ENCODE results near the gene ZNF580. TPM values are rescaled to one million over a fixed set of nuclear protein-coding genes. Genes with fewer than 3 reads are reported as not detected.

ZNF580 gene
- total RNA-seq, 1 experiment from 2014 or later, result 22.8 TPM

- Mint-ChIP-seq H3K27me3 (ENCODE audit: low read depth) (no peaks in the 10 kb centered on the region), H3K9me3 (no peaks in the 10 kb centered on the region; a peak in 1 of 5 replicates), H3K4me3 (no peak overlapping the region), H3K27ac (no peak overlapping the region; a peak in 1 of 7 replicates), H3K36me3 (ENCODE audit: insufficient read depth in 1 of 3, low read depth in 3 of 3) (peaks cover 31 to 66% (median 56%) of the 10 kb centered on the region in 3 experiments), H3K4me1 (no peaks in the 10 kb centered on the region)
- Histone ChIP-seq H2BK12ac (ENCODE audit: insufficient read length, low read depth, low read length) (no peak overlapping the region), H2AFZ (ENCODE audit: low read length) (no peak overlapping the region), H3K23me2 (ENCODE audit: insufficient read length, low read depth, low read length, poor library complexity, severe bottlenecking) (no peaks in the 10 kb centered on the region), H3T11ph (ENCODE audit: low read length) (no peak overlapping the region), H3K4me2 (ENCODE audit: insufficient read depth, insufficient read length, low read length) (no peak overlapping the region), H3K56ac (ENCODE audit: insufficient read length, low read depth, low read length) (no peak overlapping the region), H3K4ac (ENCODE audit: low read depth, low read length) (no peak overlapping the region), H2BK5ac (ENCODE audit: insufficient read length, low read length) (no peak overlapping the region), H3K79me1 (ENCODE audit: insufficient read depth, low read depth, low read length, poor library complexity, severe bottlenecking) (no peaks in the 10 kb centered on the region), H3K9ac (ENCODE audit: extremely low read depth, insufficient read length, low read length) (no peak overlapping the region), H3K23ac (ENCODE audit: insufficient read length, low read depth, low read length) (no peak overlapping the region), H3K9me3 (ENCODE audit: control insufficient read depth, low read depth, low read length) (no peaks in the 10 kb centered on the region), H2BK15ac (ENCODE audit: low read depth, low read length) (no peak overlapping the region), H4K20me1 (ENCODE audit: control insufficient read depth, insufficient read depth, insufficient read length) (no peaks in the 10 kb centered on the region), H4K5ac (ENCODE audit: insufficient read length, low read depth, low read length) (no peak overlapping the region), H2AK5ac (ENCODE audit: insufficient read length, low read length) (no peak overlapping the region), H3K79me2 (ENCODE audit: insufficient read depth, low read length) (no peaks in the 10 kb centered on the region), H4K91ac (ENCODE audit: insufficient read length, low read depth, low read length) (no peak overlapping the region), H4K8ac (replicated peaks; ENCODE audit: insufficient read length, low read depth, low read length) (no peak overlapping the region), H3K4me1 (ENCODE audit: insufficient read depth, low read length) (no peaks in the 10 kb centered on the region), H3K27me3 (ENCODE audit: insufficient read depth, low read length) (no peaks in the 10 kb centered on the region), H3K27ac (ENCODE audit: insufficient read length, low read depth, low read length) (no peak overlapping the region), H3K18ac (ENCODE audit: insufficient read length, low read depth, low read length) (no peak overlapping the region), H2BK20ac (ENCODE audit: low read depth, low read length, poor library complexity, severe bottlenecking) (no peak overlapping the region), H3K14ac (ENCODE audit: insufficient read depth, low read length) (no peak overlapping the region), H2BK120ac (ENCODE audit: low read depth, low read length, poor library complexity, severe bottlenecking) (no peak overlapping the region)
- no CpG with 5 or more reads among the region's 35 CpGs for whole genome bisulfite sequencing (ENCODE audit: extremely low coverage, insufficient read length, low lambda C conversion rate)
- no peak for TF ChIP-seq CTCF (conservative IDR thresholded peaks at IDR 0.05)
- DNase-seq, result no peak
These were observed 48.8 kb downstream of the ZNF580 start for GRCh38 chr19:55689411-55690108.
